H9 (cell line): ENCODE results near the gene DQX1. TPM values are rescaled to one million over a fixed set of nuclear protein-coding genes. Genes with fewer than 3 reads are reported as not detected.

Source experiments
- DNase-seq: peaks from one replicate; pipeline ENCODE4 v3.0.0-alpha.2; 2017
- H2AFZ ChIP-seq: one replicate; pipeline ENCODE4 v1.6.1; 2013; ENCODE audit warnings: mild to moderate bottlenecking, low read length, control low read depth, moderate library complexity
- H2AK5ac ChIP-seq: 2 replicates; pipeline ENCODE4 v1.6.1; 2013; ENCODE audit warnings: low read length, control low read depth, mixed read lengths; ENCODE audit not compliant: insufficient read length
- H2BK120ac ChIP-seq: one replicate; pipeline ENCODE4 v1.6.1; 2013; ENCODE audit warnings: low read depth, mild to moderate bottlenecking, low read length, control low read depth, inconsistent platforms; ENCODE audit not compliant: poor library complexity, severe bottlenecking
- H2BK12ac ChIP-seq: 2 replicates; pipeline ENCODE4 v1.6.1; 2013; ENCODE audit warnings: low read length, control low read depth, mixed read lengths, low read depth; ENCODE audit not compliant: insufficient read length
- H2BK15ac ChIP-seq: 2 replicates; pipeline ENCODE4 v1.6.1; 2013; ENCODE audit warnings: low read depth, low read length, control low read depth
- H2BK20ac ChIP-seq: one replicate; pipeline ENCODE4 v1.6.1; 2013; ENCODE audit warnings: low read depth, mild to moderate bottlenecking, low read length, control low read depth, inconsistent platforms; ENCODE audit not compliant: poor library complexity, severe bottlenecking
- H2BK5ac ChIP-seq: 2 replicates; pipeline ENCODE4 v1.6.1; 2013; ENCODE audit warnings: low read length, control low read depth, mixed read lengths; ENCODE audit not compliant: insufficient read length
- H3K14ac ChIP-seq: 2 replicates; pipeline ENCODE4 v1.6.1; 2013; ENCODE audit warnings: low read length, control low read depth; ENCODE audit not compliant: insufficient read depth
- H3K18ac ChIP-seq: 2 replicates; pipeline ENCODE4 v1.6.1; 2013; ENCODE audit warnings: low read depth, mild to moderate bottlenecking, mixed read lengths, low read length, control low read depth; ENCODE audit not compliant: insufficient read length
- H3K23ac ChIP-seq: 2 replicates; pipeline ENCODE4 v1.6.1; 2013; ENCODE audit warnings: low read length, control low read depth, mixed read lengths, low read depth; ENCODE audit not compliant: insufficient read length
- H3K23me2 ChIP-seq: 2 replicates; pipeline ENCODE4 v1.6.1; 2013; ENCODE audit warnings: low read depth, mild to moderate bottlenecking, mixed read lengths, low read length, control low read depth; ENCODE audit not compliant: insufficient read length, poor library complexity, severe bottlenecking
- H3K27ac ChIP-seq: 2 replicates; pipeline ENCODE4 v1.5.1; 2013; ENCODE audit warnings: low read length, control low read depth, mixed read lengths, low read depth; ENCODE audit not compliant: insufficient read length
- H3K27me3 ChIP-seq: 2 replicates; pipeline ENCODE4 v1.6.1; 2013; ENCODE audit warnings: low read length, control low read depth, inconsistent platforms; ENCODE audit not compliant: insufficient read depth
- H3K4ac ChIP-seq: 2 replicates; pipeline ENCODE4 v1.6.1; 2013; ENCODE audit warnings: low read depth, mild to moderate bottlenecking, control low read depth, inconsistent platforms, low read length, moderate library complexity
- H3K4me1 ChIP-seq: 2 replicates; pipeline ENCODE4 v1.6.1; 2013; ENCODE audit warnings: low read length, control low read depth, inconsistent platforms; ENCODE audit not compliant: insufficient read depth
- H3K4me2 ChIP-seq: 2 replicates; pipeline ENCODE4 v1.6.1; 2013; ENCODE audit warnings: low read length, control low read depth, mixed read lengths; ENCODE audit not compliant: insufficient read length, insufficient read depth
- H3K56ac ChIP-seq: 2 replicates; pipeline ENCODE4 v1.6.1; 2013; ENCODE audit warnings: low read depth, mild to moderate bottlenecking, mixed read lengths, low read length, control low read depth; ENCODE audit not compliant: insufficient read length
- H3K79me1 ChIP-seq: 2 replicates; pipeline ENCODE4 v1.6.1; 2013; ENCODE audit warnings: low read depth, mild to moderate bottlenecking, moderate library complexity, low read length, control low read depth, inconsistent platforms; ENCODE audit not compliant: insufficient read depth, poor library complexity, severe bottlenecking
- H3K79me2 ChIP-seq: 2 replicates; pipeline ENCODE4 v1.6.1; 2013; ENCODE audit warnings: low read length, control low read depth, inconsistent platforms; ENCODE audit not compliant: insufficient read depth
- H3K9ac ChIP-seq: 2 replicates; pipeline ENCODE4 v1.6.1; 2013; ENCODE audit warnings: low read length, control low read depth, mixed read lengths; ENCODE audit not compliant: insufficient read length; ENCODE audit errors: extremely low read depth
- H3K9me3 ChIP-seq: one replicate; pipeline ENCODE4 v1.6.1; 2013; ENCODE audit warnings: low read depth, low read length, inconsistent platforms; ENCODE audit not compliant: control insufficient read depth
- H3T11ph ChIP-seq: one replicate; pipeline ENCODE4 v1.6.1; 2013; ENCODE audit warnings: mild to moderate bottlenecking, low read length, control low read depth, inconsistent platforms
- H4K20me1 ChIP-seq: one replicate; pipeline ENCODE4 v1.6.1; 2013; ENCODE audit not compliant: control insufficient read depth, insufficient read length, insufficient read depth
- H4K5ac ChIP-seq: 2 replicates; pipeline ENCODE4 v1.6.1; 2013; ENCODE audit warnings: low read depth, mild to moderate bottlenecking, mixed read lengths, low read length, control low read depth; ENCODE audit not compliant: insufficient read length
- H4K8ac ChIP-seq: replicated peaks from 2 replicates; pipeline ENCODE4 v1.6.1; 2013; ENCODE audit warnings: low read length, control low read depth, mixed read lengths, low read depth; ENCODE audit not compliant: insufficient read length
- H4K91ac ChIP-seq: 2 replicates; pipeline ENCODE4 v1.6.1; 2013; ENCODE audit warnings: low read depth, mild to moderate bottlenecking, moderate library complexity, mixed read lengths, low read length, control low read depth; ENCODE audit not compliant: insufficient read length
- H3K27ac Mint-ChIP-seq, 3 experiments: 2 replicates in 2 of 3; 3 replicates in 1 of 3; pipeline ENCODE4 v1.8.0; 2020 to 2021; ENCODE audit warnings: mixed read lengths in 3 of 3, mild to moderate bottlenecking in 1 of 3, moderate library complexity in 1 of 3
- H3K27me3 Mint-ChIP-seq: 2 replicates; pipeline ENCODE4 v1.8.0; 2021; ENCODE audit warnings: low read depth, mild to moderate bottlenecking, moderate library complexity, mixed read lengths
- H3K36me3 Mint-ChIP-seq, 3 experiments: 2 replicates in 2 of 3; 3 replicates in 1 of 3; pipeline ENCODE4 v1.8.0; 2020 to 2021; ENCODE audit warnings: low read depth in 3 of 3, mixed read lengths in 3 of 3; ENCODE audit not compliant: insufficient read depth in 1 of 3
- H3K4me1 Mint-ChIP-seq, 2 experiments: 2 replicates each; pipeline ENCODE4 v1.8.0; 2020; ENCODE audit warnings: mixed read lengths in 2 of 2
- H3K4me3 Mint-ChIP-seq, 2 experiments: 2 replicates in 1 of 2; 3 replicates in 1 of 2; pipeline ENCODE4 v1.8.0; 2020 to 2021; ENCODE audit warnings: mild to moderate bottlenecking in 2 of 2, mixed read lengths in 2 of 2, moderate library complexity in 1 of 2
- H3K9me3 Mint-ChIP-seq, 2 experiments: 2 replicates in 1 of 2; 3 replicates in 1 of 2; pipeline ENCODE4 v1.8.0; 2020; ENCODE audit warnings: mild to moderate bottlenecking in 2 of 2, mixed read lengths in 2 of 2, moderate library complexity in 1 of 2
- CTCF ChIP-seq: fragments of 200-600 bp; sonication (generic); conservative IDR thresholded peaks from 3 replicates; pipeline ENCODE4 v1.8.0; 2021; ENCODE audit warnings: antibody characterized with exemption, mild to moderate bottlenecking
- WGBS: extraction: QIAGEN DNeasy Blood & Tissue Kit; methylation state at CpG from one replicate; pipeline ENCODE4 v1.1.7; 2013; ENCODE audit warnings: missing lambda C conversion rate, low lambda C conversion rate, mixed read lengths; ENCODE audit not compliant: insufficient read length; ENCODE audit errors: extremely low coverage; 5-methylcytosine and 5-hydroxymethylcytosine counted together
- total RNA-seq: library from RNA; stranded (reverse); gene quantifications from 2 replicates; pipeline ENCODE4 v1.2.1, GENCODE V29; 2021

The DQX1 gene
- total RNA-seq, 1 experiment from 2014 or later, result 0.98 TPM

GRCh38 chr2:74501335-74502071 is 24.5 kb downstream of the DQX1 start:
- no peak overlapping the region for H4K5ac ChIP-seq
- no peak overlapping the region for H3K14ac ChIP-seq
- no peak overlapping the region for H3K18ac ChIP-seq
- H4K8ac ChIP-seq, result no peak overlapping the region
- DNase-seq, result peak; percentile 39
- peaks cover 87% of the 10 kb centered on the region for H3K27me3 ChIP-seq
- no peak overlapping the region for H2BK15ac ChIP-seq
- no peak overlapping the region for H3K4ac ChIP-seq
- no peak overlapping the region for H3K27ac ChIP-seq
- no CpG with 5 or more reads among the region's 18 CpGs for WGBS
- no peak overlapping the region for H2BK12ac ChIP-seq
- Mint-ChIP-seq H3K9me3 (peaks cover 2 to 5% of the 10 kb centered on the region in 2 experiments; a peak in 3 of 5 replicates), H3K27ac (no peak overlapping the region), H3K4me1 (peaks cover 53 to 65% of the 10 kb centered on the region in 2 experiments), H3K27me3 (peaks cover 91% of the 10 kb centered on the region), H3K4me3 (peak overlapping the region; percentile 72 to 85), H3K36me3 (peaks cover 19 to 27% (median 22%) of the 10 kb centered on the region in 3 experiments)
- no peak overlapping the region for H2BK20ac ChIP-seq
- no peak overlapping the region for H3K23ac ChIP-seq
- no peak overlapping the region for H2AFZ ChIP-seq
- no peak overlapping the region for H2BK120ac ChIP-seq
- no peak overlapping the region for H2BK5ac ChIP-seq
- peaks cover 2% of the 10 kb centered on the region; the same call in 1 of the 2 replicates for H3K4me1 ChIP-seq
- H3K56ac ChIP-seq, result no peak overlapping the region
- peak overlapping the region; percentile 54 for H3K4me2 ChIP-seq
- H3K79me1 ChIP-seq, result no peaks in the 10 kb centered on the region
- H3T11ph ChIP-seq, result no peak overlapping the region
- H2AK5ac ChIP-seq, result no peak overlapping the region
- no peak overlapping the region for H4K91ac ChIP-seq
- no peaks in the 10 kb centered on the region for H4K20me1 ChIP-seq
- H3K9ac ChIP-seq, result no peak overlapping the region
- no peak for TF ChIP-seq CTCF
- H3K23me2 ChIP-seq, result peaks cover 41% of the 10 kb centered on the region
- no peaks in the 10 kb centered on the region for H3K9me3 ChIP-seq
- H3K79me2 ChIP-seq, result no peaks in the 10 kb centered on the region
